Fibroblast of skin of left quadriceps (primary cell): ENCODE measurements around the gene LGI4.

Experiments
- DNase-seq, 2 experiments: peaks; one replicate each; pipeline ENCODE4 v3.0.0-alpha.2; 2013; ENCODE audit warnings: low read depth in 2 of 2

Gene LGI4

DNA sequence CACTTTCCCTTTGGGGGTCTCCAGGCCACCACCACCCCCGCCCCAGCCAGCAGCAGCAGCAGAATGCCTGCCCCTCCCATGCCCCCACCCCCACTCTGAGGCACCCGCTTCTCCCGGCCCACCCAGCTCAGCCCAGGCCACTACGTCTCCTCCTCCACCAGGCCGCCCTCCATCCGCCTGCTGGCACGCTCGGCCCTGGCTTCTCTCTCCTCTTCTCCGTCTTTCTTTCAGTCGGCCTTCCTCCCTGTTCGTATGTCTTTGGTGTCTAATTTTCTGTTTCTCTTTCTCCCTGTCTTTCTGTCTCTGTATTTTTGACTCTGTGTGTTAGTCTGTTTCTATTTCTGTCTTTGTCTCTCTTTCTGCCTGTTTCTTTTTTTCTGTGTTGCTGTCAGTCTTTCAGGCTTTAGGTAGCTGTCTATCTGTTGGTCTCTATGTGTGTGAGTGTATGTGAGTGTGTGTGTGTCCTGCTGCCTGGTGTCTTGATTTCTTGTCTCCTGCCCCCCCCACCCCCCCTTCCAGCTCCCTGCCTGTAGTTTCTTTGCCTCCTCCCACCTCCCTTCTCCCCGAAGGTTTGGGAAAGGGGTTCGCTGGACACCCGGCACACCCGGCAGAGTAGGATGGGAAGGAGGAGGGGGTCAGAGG, at the start of gene LGI4:
LGI4 (minus strand) TSS at position 459 of the 642 bp plus-strand sequence; CDS start at position 80, 379 bp downstream.
- no peak for DNase-seq

DNA sequence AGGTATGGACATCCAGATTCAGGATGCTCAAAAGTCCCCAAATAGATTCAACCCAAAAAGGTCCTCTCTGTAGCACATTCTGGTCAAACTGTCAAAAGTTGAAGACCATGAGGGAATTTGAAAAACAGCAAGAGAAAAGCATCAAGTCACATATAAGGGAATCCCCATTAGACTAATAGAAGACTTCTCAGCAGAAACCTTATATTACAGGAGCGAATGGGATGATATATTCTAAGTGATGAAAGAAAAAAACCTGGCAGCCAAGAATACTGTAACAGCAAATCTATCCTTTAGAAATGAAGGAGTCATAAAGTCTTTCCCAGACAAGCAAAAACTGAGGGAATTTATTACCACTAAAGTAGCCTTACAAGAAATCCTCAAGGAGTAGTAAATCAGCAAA, 49.4 kb upstream of the LGI4 start:
- DNase-seq: no peak

GRCh38 chr19:35181387-35181786, 46.5 kb upstream of the LGI4 start:
- DNase-seq: no peak

- no peak for DNase-seq
These were observed 45.0 kb upstream of the LGI4 start for GRCh38 chr19:35179830-35180229.

GRCh38 chr19:35178701-35179100, 43.8 kb upstream of the LGI4 start:
- no peak for DNase-seq

- no peak for DNase-seq
These were observed 42.8 kb upstream of the LGI4 start for GRCh38 chr19:35177377-35178274.

DNA sequence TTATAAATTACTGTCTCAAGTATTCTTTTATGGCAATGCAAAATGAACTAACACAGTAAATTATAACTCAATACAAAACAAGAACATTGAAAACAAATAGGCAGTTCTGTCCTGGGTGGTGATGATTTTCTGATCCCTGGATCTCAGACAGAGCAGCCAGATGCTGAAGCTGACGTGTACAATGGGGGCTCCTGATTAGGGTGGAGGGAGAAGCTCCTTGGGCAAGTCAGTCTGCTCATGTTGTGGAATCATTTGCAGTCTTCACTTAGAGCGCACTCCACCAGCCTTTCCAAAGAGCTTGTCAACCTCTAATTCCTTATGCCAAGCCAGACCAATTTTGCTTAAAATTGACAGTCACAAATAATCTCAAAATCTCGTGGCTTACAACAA, 41.3 kb upstream of the LGI4 start:
- no peak for DNase-seq

- DNase-seq: no peak
These were observed 39.4 kb upstream of the LGI4 start for GRCh38 chr19:35174226-35174625.

DNA sequence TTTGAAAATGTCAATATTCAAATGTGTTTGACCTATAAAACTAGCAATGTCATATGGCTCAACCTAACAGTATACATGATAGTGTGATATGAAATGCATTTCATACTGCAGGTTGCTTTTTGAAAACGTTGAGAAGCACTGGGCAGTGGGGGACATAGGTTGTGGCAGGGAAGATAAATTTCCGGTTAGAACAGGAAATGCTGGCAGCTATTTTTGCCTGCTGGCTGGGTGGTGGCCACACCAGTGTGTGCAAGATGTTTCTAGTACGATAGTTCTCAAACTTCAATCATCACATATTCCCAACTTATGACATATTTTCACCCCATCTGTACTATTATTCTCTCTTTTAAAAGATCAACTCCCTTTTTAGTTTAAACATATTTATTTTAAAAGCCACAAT, 36.9 kb upstream of the LGI4 start:
- no peak for DNase-seq

- no peak for DNase-seq
These were observed 35.7 kb upstream of the LGI4 start for GRCh38 chr19:35170359-35171061.

GRCh38 chr19:35169221-35169995, 34.5 kb upstream of the LGI4 start:
- no peak for DNase-seq

GRCh38 chr19:35168196-35168595, 33.3 kb upstream of the LGI4 start:
- no peak for DNase-seq

DNA sequence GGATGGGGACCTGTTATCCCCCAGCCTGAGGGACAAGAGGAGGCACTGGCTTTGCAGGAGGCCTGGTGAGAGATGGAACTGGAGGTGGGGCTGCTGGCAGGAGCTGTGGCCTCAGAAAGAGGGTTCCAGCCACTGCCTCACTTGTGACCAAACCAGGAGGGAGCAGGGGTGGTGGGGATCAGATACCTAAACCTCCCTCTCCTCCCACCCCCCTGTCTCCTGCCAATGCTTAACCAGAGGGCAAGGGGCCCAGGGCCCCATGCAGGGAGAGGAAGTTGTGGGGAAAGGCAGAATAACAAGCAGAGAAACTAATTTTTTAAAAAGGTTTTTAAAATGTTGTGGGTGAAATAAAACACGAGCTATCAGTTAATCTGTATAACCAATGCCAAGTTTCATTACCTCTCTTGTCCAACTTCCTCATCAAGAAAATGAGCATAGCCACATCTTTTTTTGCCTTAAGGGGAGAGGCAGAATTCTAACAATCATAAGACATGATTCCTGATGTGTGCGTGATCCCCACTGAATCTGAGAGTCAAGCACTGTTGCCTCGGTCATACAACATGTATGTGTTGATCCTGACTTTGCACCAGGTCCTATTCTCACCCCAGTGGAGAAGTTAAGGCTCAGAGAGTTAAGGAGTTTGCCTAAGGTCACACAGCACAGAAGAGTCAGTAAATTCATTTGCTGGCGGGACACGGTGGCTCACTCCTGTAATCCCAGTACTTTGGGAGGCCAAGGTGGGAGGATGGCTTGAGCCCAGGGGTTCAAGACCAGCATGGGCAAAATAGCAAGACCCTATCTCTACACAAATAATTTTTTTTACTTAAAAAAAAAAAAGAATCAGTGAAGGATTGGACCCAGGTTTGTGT, 32.6 kb upstream of the LGI4 start:
- DNase-seq: no peak

DNA sequence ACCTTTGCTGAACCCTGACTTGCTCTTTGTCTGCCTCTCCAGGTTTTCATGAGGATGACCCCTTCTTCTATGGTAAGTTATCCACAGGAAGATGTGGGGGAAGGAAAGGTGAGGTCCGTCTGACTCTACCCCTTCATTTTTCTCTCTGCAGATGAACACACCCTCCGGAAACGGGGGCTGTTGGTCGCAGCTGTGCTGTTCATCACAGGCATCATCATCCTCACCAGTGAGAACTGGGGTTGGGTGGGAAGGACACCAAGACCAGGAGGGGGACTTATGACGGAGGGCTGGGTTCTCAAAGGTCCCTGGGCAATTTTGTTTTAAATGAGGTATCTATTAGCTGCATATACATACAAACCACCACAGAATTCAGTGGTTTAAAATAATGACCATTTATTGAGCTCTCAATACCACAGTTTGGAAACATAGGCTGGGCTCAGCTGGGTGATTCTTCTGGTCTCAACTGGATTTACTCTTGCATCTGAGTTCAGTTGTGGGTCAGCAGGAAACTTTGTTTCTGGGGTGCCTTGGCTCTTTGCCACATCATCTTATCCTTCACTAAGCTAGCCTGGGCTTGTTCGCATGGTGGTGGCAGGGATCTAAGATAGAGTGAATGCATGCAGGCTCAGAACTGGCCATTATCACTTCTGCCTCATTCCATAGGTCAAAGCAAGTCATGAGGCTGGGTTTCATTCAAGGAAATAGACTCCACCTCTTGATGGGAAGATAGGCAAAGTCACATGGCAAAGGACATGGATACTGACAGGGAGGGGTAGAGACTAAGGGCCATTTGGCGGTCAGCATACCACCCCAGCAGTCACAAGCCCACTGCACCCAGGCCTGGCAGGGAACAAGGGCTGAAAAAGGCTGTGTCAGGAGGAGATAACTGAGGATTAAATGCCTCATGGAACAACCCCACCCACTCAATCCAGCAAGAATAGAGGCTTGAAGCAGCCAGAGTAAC, 31.5 kb upstream of the LGI4 start:
- DNase-seq: no peak

DNA sequence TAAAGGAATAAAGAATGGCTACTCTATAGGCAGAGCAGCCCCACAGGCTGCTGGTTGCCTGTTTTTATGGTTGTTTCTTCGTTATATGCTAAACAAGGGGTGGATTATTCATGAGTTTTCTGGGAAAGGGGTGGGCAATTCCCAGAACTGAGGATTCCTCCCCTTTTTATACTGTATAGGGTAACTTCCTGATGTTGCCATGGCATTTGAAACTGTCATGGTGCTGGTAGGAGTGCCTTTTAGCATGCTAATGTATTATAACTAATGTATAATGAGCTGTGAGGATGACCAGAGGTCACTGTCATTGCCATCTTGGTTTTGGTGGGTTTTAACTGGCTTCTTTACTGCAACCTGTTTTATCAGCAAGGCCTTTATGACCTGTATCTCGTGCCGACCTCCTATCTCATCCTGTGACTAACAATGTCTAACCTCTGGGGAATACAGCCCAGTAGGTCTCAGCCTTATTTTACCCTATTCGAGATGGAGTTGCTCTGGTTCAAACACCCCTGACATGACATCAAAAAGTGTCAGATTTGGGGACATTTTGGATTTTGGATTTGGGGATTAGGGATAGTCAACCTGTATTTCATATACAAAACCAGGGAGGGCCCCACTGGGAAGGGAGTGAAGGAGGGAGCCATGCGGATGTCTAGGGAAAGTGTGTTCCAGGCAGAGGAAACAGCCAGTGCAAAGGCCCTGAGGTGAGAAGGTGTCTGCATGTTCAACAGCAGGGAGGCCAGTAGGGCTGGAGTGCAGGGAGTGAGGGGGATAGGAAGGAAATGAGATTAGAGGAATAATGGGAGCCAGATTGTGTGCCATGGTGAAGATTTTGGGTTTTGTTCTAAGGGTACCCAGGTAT, 30.6 kb upstream of the LGI4 start:
- no peak for DNase-seq

DNA sequence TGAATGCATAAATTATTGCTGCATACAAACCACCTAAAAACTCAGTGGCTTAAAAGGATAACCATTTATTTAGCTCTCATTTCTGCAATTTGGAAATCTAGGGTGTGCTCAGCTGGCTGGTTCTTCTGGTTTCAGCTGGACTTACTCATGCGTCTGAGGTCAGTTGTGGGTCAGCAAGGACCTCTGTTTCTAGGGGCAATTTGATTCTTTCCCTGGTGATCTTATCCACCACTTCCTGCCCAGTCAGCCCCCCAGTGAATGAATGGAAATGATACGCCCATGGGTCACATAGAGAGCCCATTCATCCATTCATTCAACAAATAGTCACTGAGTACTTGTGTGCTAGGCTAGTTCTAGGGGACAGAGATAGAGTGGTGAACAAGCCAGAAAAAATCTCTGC, 29.6 kb upstream of the LGI4 start:
- DNase-seq: no peak

DNA sequence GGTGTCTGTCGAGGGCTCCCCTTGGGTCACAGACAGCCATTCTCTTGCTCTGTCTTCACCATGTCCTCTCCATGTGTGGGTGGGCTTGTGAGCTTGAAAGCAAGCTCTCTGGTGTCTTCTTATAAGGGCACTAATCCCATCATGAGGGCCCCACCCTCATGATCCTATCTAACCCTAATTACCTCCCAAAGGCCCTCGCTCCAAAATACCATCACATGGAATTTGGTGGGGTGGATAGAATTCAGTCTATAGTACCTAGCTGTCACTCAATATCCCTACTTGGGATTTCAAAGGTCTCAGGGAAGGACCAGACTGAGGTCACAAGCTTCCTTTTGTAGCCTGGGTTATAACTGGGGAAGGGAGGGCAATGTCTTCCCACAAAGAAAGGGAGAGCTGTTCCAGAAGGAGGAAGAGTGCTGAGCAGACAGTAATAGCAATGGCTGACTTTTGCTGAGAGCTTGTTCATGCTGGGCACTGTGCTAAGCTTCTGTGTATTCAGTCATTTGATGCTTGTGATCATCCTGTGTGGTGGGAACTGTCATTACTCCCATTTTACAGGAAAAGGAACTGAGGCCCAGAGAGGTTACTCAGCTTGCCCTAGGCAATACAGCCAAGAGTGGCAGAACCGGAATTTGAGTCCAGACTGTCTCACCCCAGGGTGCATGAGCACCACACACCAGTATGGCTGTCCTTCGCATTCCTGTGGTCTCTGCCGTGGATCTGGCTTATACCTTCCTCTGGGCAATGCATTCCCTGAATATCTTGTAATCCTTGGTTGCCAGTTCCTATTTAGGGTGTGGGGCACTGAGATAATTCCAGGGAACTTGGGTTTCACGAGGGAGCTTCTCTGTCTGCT, 27.8 kb upstream of the LGI4 start:
- DNase-seq: no peak

- no peak for DNase-seq
These were observed 26.5 kb upstream of the LGI4 start for GRCh38 chr19:35161434-35161743.
